ELF-1 (cell line): ENCODE results near the gene HIVEP1.

Source experiments
- DNase-seq: peaks from one replicate; pipeline ENCODE4 v3.0.0-alpha.2; 2016; ENCODE audit warnings: low read depth, low spot score

HIVEP1 gene

DNA sequence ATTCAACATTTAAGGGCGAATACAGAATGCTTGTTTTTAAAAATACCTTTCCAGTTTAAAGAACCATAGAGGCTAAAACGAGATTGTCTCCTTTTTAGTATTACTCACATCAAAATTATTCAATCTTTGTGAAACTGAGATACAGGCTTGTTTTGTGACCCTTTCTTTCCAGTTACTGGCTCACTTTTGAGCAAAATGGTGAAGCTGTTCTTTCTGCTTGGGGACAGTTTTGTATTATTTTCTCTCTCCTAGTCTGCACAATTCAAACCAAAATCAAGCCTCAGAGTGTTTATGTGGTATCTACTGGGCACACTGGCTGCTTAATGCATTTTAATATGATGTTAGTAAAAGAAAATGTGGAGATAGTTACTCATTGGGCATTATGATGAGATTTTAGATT lies 36.5 kb downstream of the HIVEP1 start:
- no peak for DNase-seq

- DNase-seq = no peak
These were observed 37.1 kb downstream of the HIVEP1 start for GRCh38 chr6:12049165-12049564.

DNA sequence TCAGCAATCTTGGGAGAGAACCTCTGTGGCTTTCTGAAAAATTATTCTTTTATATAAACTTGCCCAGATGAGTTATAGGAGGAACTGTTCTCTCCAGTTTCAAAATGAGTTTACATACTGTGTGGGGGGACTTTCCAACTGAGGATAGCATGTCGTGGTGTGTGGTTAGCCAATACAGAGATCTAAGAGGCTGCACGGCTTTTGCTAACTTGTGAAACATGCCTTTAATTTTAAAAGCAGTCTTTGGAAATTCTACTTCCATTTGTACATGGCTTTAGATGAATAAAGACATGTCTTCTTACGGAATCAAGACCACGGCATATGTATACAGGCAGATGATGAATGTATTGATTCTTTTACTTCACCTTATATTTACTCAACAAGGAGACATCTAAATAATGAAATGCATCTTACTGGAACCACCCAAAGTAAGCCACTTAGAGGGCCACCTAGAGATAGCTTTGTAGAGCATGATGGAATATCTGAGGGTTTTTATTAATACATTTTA lies 39.8 kb downstream of the HIVEP1 start:
- no peak for DNase-seq

GRCh38 chr6:12058172-12058961 lies 46.3 kb downstream of the HIVEP1 start:
- no peak for DNase-seq

- peak; percentile 61 for DNase-seq
These were observed 48.9 kb downstream of the HIVEP1 start for GRCh38 chr6:12060780-12061609.

- no peak for DNase-seq
These were observed 50.5 kb downstream of the HIVEP1 start for GRCh38 chr6:12062605-12063004.

GRCh38 chr6:12064131-12064530 lies 52.0 kb downstream of the HIVEP1 start:
- DNase-seq = no peak

DNA sequence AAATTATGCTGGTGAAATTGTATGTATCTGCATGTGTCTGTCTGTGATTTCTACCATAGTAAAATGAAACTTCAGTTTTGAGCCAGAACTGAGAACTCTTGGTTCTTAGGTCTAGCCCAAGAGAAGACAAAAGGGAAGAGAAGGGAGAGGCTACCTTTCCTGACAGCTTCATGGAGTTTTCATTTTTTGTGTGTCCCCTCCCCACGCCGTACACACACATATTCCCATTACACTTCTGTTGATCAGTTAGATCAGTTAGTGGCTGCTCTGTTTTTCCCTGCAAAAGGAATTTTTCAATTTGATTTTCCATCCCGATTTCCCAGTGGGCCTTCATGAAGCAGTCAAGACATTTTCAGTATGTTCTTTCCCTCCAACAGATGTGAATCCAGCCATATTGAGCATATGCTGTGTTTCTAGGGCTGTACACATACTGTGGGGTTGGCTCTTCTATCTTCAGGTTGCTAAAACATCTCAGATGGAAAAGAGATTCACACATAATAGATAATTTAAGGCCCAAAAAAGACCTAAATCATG lies 52.5 kb downstream of the HIVEP1 start:
- no peak for DNase-seq

DNA sequence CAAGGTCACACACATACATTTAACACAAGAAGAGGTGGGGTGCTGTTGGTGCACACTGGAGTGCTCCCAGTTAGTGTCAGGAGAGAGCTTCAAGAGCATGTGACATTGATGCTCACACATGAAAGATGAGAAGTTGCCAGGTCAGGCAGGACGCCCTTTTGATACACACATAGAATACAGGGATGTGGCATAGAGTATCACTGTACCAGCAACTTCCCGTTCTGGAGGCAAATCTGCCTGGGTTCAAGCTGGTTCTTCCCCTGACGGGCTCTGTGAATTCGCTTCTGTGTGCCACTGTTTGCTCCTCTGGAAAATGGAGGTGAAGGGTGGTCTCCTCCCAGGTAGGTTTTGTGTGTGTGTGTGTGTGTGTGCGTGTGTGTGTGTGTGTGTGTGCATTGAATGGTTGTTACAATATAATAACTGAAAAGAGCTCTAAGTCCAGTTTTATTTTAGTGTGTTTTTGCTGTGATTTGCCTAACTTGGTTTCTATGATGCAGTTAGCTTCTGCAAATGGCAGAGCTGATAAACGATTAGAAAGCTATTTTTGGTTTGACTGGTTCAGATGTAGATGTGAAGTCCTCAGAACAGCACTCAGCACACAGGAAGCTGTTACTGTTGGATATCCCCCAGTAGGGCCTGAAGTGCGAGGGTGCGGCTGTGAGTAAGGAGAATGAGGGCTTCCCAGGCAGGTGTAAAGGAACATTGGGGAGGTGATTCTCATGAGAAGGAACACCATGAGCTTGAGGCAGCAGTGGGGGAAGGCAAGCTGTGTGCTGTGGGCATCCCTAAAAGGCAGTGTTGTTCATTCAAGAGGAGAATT lies 53.4 kb downstream of the HIVEP1 start:
- no peak for DNase-seq

- no peak for DNase-seq
These were observed 54.2 kb downstream of the HIVEP1 start for GRCh38 chr6:12066297-12066696.

- no peak for DNase-seq
These were observed 56.9 kb downstream of the HIVEP1 start for GRCh38 chr6:12068899-12069557.

DNA sequence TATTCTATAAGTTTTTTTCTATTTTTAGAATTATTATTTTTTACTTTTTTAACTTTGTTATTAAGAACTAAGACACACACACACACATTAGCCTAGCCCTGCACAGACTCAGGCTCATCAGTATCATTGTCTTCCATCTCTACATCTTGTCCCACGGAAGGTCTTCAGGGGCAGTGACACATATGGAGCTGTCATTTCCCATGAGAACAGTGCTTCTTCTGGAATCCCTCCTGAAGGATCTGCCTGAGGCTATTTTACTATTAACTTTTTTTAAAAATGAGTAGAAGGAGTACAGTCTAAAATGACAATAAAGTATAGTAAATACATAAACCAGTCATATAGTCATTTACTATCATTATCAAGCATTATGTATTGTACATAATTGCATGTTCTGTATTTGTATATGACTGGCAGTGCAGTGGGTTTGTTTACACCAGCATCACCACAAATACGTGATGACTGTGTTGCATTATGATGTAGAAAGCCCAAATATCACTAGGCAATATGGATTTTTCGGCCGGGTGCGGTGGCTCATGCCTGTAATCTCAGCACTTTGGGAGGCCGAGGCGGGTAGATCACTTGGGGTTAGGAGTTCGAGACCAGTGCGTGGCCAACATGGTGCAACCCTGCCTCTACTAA lies 57.9 kb downstream of the HIVEP1 start:
- DNase-seq = no peak

DNA sequence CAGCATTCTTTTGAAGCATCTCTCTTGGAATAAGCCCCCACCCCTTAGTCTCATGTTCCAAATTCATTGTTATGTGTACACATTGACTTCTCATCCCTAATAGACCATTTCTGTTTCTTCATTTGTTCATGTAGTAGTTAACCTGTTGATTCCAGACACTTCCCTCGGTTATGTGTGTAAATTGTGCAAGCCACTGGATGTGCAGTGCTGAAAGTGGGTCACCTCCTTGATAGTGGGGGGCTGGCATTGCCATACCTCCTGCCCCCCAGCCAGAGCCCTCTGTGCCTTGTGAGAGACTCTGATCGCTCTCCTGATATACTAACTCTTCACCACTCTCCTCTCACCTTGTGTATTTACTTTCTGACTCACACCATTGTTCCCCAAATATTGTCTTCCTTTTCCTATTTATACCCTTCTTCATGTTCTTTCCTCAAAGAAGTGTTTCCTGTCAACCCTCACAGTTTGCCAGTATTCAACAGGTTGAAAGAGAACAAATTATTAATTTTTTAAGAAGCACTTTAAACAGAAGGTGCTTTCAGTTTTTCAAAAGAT lies 59.0 kb downstream of the HIVEP1 start:
- DNase-seq = no peak

DNA sequence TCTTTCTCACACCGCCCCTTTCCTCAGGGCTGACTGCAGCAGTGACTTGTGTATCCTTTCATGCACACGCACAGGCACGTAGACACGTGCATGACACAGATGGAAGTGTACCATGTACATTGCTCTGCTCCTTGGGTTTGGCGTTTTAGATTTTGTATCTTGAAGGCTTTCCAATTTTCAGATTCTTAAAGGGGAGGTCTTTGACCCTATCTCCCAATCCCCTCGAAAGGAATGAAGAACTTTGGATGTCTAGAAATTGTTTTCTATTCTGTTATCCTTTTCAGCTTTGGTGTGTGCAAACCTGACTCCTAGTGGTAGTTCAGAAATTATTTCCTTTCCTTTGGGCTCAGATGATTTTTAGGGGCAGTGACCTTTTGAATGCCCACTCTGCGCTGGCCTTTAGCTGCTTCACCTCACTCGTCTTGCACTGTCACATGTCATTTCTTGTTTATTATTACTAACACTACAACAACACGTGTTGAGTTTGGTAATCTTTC lies 63.0 kb downstream of the HIVEP1 start:
- no peak for DNase-seq

GRCh38 chr6:12077021-12077710 lies 65.1 kb downstream of the HIVEP1 start:
- DNase-seq = no peak

GRCh38 chr6:12078014-12078413 lies 65.9 kb downstream of the HIVEP1 start:
- DNase-seq = no peak

GRCh38 chr6:12081771-12082170 lies 69.7 kb downstream of the HIVEP1 start:
- no peak for DNase-seq

- no peak for DNase-seq
These were observed 70.3 kb downstream of the HIVEP1 start for GRCh38 chr6:12082368-12082767.

- no peak for DNase-seq
These were observed 71.2 kb downstream of the HIVEP1 start for GRCh38 chr6:12083302-12083701.
